Measurements from ENCODE around the gene ZDHHC11.

GRCh38 chr5:865771-866170, 15.0 kb upstream of the ZDHHC11 start:
- TF ChIP-seq POLR2A (IDR thresholded peaks at IDR 0.05) (no peak), CTCF (IDR thresholded peaks at IDR 0.05) (no peak)
